ENCODE results near the gene JADE1.

- no peak for TF ChIP-seq EZH2 (IDR thresholded peaks at IDR 0.05; ENCODE audit: low read length, missing control alignments)
- TF ChIP-seq CTCF (conservative IDR thresholded peaks at IDR 0.05 in 1 of 2, IDR thresholded peaks at IDR 0.05 in 1 of 2; ENCODE audit: low read depth in 1 of 2, low read length in 2 of 2): no peak
These were observed 3.1 kb downstream of the JADE1 start for GRCh38 chr4:128812442-128813235.
